ENCODE data around the gene SNAPIN. TPM values are rescaled to one million over a fixed set of nuclear protein-coding genes. Genes with fewer than 3 reads are reported as not detected.

Gene SNAPIN
- polyA plus RNA-seq, 1 of the 3 experiments (the other 2 are of a cell fraction), result 57.6 TPM

- CTCF ChIA-PET, result interaction anchor here (1.7 to 3.2 kb wide), 2 partner anchors 21 to 50 kb away, joined by 7 to 13 read pairs; partner anchors contain the start of gene NPR1
- no peaks in the 10 kb centered on the region for H3K36me3 ChIP-seq (replicated peaks in 1 of 2; ENCODE audit: control insufficient read depth in 1 of 2, insufficient read depth in 2 of 2, low read length in 1 of 2)
- POLR2A ChIA-PET, result no interaction called here
- 81% methylated on average over 6 of the region's 6 CpGs for WGBS (ENCODE audit: low lambda C conversion rate)
- H4K20me1 ChIP-seq (ENCODE audit: insufficient read depth), result no peaks in the 10 kb centered on the region
- H3K4me1 ChIP-seq (ENCODE audit: control insufficient read depth in 1 of 2, insufficient read depth in 2 of 2, low read depth in 1 of 2, low read length in 1 of 2), result peaks cover 0 to 16% of the 10 kb centered on the region in 2 experiments; a peak in 1 of 4 replicates
- H3F3A ChIP-seq (replicated peaks; ENCODE audit: insufficient read depth), result peaks cover 3% of the 10 kb centered on the region
- no peaks in the 10 kb centered on the region for H3K79me2 ChIP-seq (ENCODE audit: insufficient read depth)
- no peak for TF ChIP-seq TAF1 (IDR thresholded peaks at IDR 0.05; ENCODE audit: borderline replicate concordance, low read depth, low read length)
- H2AFZ ChIP-seq (ENCODE audit: low read depth), result peak overlapping the region; percentile 74; the same call in 1 of the 2 replicates
- H3K9me2 ChIP-seq, result no peaks in the 10 kb centered on the region
- H3K9ac ChIP-seq, result no peak overlapping the region
- DNase-seq, result peak; percentile 16
- no peak overlapping the region for H3K27ac ChIP-seq (ENCODE audit: low read depth in 2 of 2, low read length in 1 of 2)
- no peak overlapping the region for H3K4me2 ChIP-seq
- no peaks in the 10 kb centered on the region for H3K27me3 ChIP-seq (ENCODE audit: insufficient read depth)
- H3K4me3 ChIP-seq (ENCODE audit: low read depth in 2 of 2, low read length in 1 of 2), result no peak overlapping the region
- H3K9me3 ChIP-seq, result no peaks in the 10 kb centered on the region
Measured at GRCh38 chr1:153698923-153699714, 40.6 kb downstream of the SNAPIN start.

GRCh38 chr1:153699768-153700167, 41.3 kb downstream of the SNAPIN start:
- no peak overlapping the region for H2AFZ ChIP-seq (ENCODE audit: low read depth)
- H3K4me3 ChIP-seq (ENCODE audit: low read depth in 2 of 2, low read length in 1 of 2), result no peak overlapping the region
- H3K36me3 ChIP-seq (replicated peaks in 1 of 2; ENCODE audit: control insufficient read depth in 1 of 2, insufficient read depth in 2 of 2, low read length in 1 of 2), result no peaks in the 10 kb centered on the region
- H3F3A ChIP-seq (replicated peaks; ENCODE audit: insufficient read depth), result peaks cover 3% of the 10 kb centered on the region
- no peak overlapping the region for H3K9ac ChIP-seq
- TF ChIP-seq TCF12 (IDR thresholded peaks at IDR 0.05) (no peak), MAX (IDR thresholded peaks at IDR 0.05; ENCODE audit: low read depth) (no peak), GATA2 (CRISPR knock-in tag; IDR thresholded peaks at IDR 0.05) (no peak), USF1 (IDR thresholded peaks at IDR 0.05; ENCODE audit: borderline replicate concordance, low read depth) (no peak), GABPA (IDR thresholded peaks at IDR 0.05; ENCODE audit: low read depth) (no peak), NFIC (IDR thresholded peaks at IDR 0.05; ENCODE audit: borderline replicate concordance) (no peak), ELF1 (IDR thresholded peaks at IDR 0.05) (no peak), MEF2A (IDR thresholded peaks at IDR 0.05; ENCODE audit: borderline replicate concordance, low read depth) (no peak), REST (IDR thresholded peaks at IDR 0.05; ENCODE audit: low read depth, low read length) (no peak), FOXM1 (IDR thresholded peaks at IDR 0.05; ENCODE audit: low read depth) (no peak), JUND (IDR thresholded peaks at IDR 0.05) (no peak), FOXJ3 (CRISPR knock-in tag; IDR thresholded peaks at IDR 0.05) (no peak), USF2 (IDR thresholded peaks at IDR 0.05; ENCODE audit: borderline replicate concordance, low read depth, low read length) (no peak), EP300 (IDR thresholded peaks at IDR 0.05; ENCODE audit: borderline replicate concordance in 1 of 2, low read depth in 1 of 2, low read length in 1 of 2) (no peak)
- no peaks in the 10 kb centered on the region for H4K20me1 ChIP-seq (ENCODE audit: insufficient read depth)
- no peaks in the 10 kb centered on the region for H3K9me3 ChIP-seq
- no peak overlapping the region for H3K4me2 ChIP-seq
- peaks cover 0 to 16% of the 10 kb centered on the region in 2 experiments; a peak in 1 of 4 replicates for H3K4me1 ChIP-seq (ENCODE audit: control insufficient read depth in 1 of 2, insufficient read depth in 2 of 2, low read depth in 1 of 2, low read length in 1 of 2)
- no peaks in the 10 kb centered on the region for H3K9me2 ChIP-seq
- no peak overlapping the region for H3K27ac ChIP-seq (ENCODE audit: low read depth in 2 of 2, low read length in 1 of 2)
- POLR2A ChIA-PET, result no interaction called here
- DNase-seq, result no peak
- no peaks in the 10 kb centered on the region for H3K79me2 ChIP-seq (ENCODE audit: insufficient read depth)
- CTCF ChIA-PET, result interaction anchor here (3.2 kb wide), 1 partner anchor 22 kb away, joined by 13 read pairs; the partner anchor contains the start of gene NPR1
- 92% methylated on average over 6 of the region's 6 CpGs for WGBS (ENCODE audit: low lambda C conversion rate)
- no peaks in the 10 kb centered on the region for H3K27me3 ChIP-seq (ENCODE audit: insufficient read depth)
